Occipital lobe (tissue), 1 donor: ENCODE results near the gene LOXL4. TPM values are rescaled to one million over a fixed set of nuclear protein-coding genes. Genes with fewer than 3 reads are reported as not detected.

Source experiments
- total RNA-seq: library from RNA; depleted of rRNA; stranded (reverse); fragments of >200 nt; gene quantifications from one replicate; pipeline ENCODE4 v1.2.3, GENCODE V29; 2014

Gene LOXL4
- total RNA-seq, 1 donor from 2014 or later = 0.47 TPM

Other genes starting within 250 kb of the LOXL4 start
- 11.2 TPM for gene CRTAC1, start 237.6 kb downstream of the LOXL4 start, total RNA-seq
- 17.3 TPM for gene R3HCC1L, start 133.5 kb downstream of the LOXL4 start, total RNA-seq
- 1.4 TPM for gene PYROXD2, start 147.0 kb upstream of the LOXL4 start, total RNA-seq
- 11.1 TPM for gene HPS1, start 178.7 kb upstream of the LOXL4 start, total RNA-seq